Measurements from ENCODE around the gene ADAMTS4.

Gene ADAMTS4

DNA sequence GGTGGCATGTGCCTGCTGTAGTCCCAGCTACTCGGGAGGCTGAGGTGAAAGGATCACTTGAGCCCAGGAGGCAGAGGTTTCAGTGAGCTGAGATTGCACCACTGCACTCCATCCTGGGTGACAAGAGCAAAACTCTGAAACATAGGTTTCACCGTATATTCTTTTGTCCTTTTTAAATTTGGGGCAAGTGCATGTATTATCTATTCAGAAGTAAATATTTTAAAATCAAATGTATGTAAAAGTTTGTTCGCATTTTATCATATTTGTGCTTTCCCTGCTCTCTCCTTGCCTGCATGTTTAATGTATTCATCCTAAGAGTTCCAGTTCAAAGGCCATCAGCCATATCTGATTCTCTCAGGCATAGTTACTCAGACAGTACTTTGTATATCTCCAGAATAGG lies 53.0 kb downstream of the ADAMTS4 start:
- DNase-seq (ENCODE audit: low read depth) = no peak

DNA sequence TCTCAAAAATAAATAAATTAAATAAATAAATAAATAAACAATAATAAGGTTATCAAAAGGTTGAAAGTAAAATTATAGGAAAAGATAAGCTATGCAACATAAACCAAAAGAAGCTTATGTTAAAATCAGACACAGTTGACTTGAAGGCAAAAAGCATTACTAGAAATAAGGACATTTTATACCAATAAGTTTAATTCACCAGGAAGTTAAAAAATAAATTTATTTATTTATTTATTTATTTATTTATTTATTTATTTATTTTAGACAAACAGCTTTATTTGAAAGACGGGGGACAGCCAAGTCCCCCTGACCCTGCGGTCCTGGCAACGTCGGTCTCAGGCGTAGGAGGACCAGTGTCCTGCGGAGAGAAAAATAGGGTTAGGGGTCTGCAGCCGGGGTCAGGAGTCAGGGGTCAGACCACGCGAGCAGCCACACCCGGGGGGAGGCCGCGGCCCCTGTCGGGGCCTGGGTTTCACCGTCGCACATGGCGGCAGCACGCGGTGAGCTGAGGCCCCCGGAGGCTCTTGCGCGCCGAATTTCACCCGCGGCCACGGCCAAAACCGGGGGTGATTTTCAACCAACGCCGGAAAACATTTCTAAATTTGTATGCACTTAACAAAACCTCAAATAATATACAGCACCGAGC lies 58.0 kb downstream of the ADAMTS4 start:
- DNase-seq (ENCODE audit: low read depth) = no peak

DNA sequence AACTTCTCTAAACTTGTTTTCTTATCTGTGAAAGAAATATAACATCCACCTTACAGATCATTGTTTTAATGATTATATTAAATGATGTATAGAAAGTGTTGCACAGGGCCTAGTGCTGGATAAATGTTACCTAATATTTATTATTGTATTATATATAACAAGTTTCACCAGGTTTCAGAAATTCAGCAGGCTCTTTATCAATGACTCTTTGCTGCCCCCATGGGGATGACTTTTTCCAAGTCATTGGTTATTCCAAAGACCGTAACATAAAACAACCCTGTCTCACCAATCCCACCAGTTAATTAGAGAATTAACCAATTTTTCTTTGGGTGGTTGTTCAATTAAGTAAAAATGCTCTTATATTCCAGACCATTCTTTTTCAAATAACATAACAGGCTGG lies 59.1 kb downstream of the ADAMTS4 start:
- DNase-seq (ENCODE audit: low read depth) = peak; percentile 27

DNA sequence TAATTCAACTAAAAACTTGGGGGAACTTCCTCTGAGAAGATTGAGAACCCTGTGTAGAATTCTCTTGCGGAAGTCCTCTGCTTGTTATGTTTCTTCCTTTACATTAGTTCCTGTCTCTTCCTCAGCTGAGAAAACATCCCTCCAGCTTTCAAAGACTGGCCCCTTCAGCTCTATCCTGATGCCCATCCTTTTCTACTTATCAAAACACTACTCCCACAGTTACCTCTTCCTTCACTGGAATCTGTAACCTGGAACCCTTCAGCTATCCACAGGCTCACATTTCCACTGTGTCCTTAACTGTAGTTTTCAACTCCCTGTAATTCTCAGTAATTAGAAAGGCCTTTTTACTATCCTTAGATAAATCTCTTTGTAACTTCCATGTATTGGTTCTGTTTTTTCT lies 60.4 kb downstream of the ADAMTS4 start:
- no peak for DNase-seq (ENCODE audit: low read depth)

DNA sequence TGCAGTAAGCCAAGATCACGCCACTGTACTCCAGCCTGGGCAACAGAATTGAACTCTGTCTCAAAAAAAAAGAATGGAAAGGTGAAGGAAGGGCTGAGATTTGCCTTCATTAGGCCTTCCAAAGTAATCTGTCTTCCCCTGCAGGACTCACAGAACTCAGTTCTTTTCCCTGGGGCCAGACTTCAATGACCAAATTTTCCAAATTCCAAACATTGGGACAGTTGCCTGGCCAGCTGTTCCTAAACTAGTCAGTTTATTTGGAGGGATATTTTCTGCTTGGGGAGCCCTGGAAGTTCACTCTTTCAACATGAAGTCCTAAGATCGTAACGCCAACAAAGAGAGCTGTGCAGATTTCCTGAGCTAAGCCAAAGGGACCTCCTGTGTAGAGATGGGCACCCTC lies 61.0 kb downstream of the ADAMTS4 start:
- no peak for DNase-seq (ENCODE audit: low read depth)
